GM12878 (cell line): ENCODE data around the gene FRAS1. TPM values are rescaled to one million over a fixed set of nuclear protein-coding genes. Genes with fewer than 3 reads are reported as not detected.
A peak's percentile ranks its signal among the peaks of the same experiment; 100 is the strongest.

Source experiments
- ATAC-seq: fragments of 200-7000 bp; cut with Tn5 transposase; 3 replicates; pipeline ENCODE4 v1.9.1; 2020; ENCODE audit warnings: mild to moderate bottlenecking, moderate library complexity
- BruUV-seq: library from RNA; stranded (reverse); fragments of 400-500 nt; replicated peaks from 2 replicates; lab custom pipeline; 2021; lab: Mats Ljungman, UMichigan
- CTCF ChIA-PET: fragments of 300-600 bp; sonication (Branson Sonifier 250); formaldehyde crosslinking; extraction: SDS; loops from one replicate; lab custom pipeline; 2021; ENCODE audit warnings: inconsistent platforms; lab: Yijun Ruan, JAX
- POLR2A ChIA-PET: fragments of 350-600 bp; formaldehyde crosslinking; extraction: SDS; loops from one replicate; lab custom pipeline; 2021; ENCODE audit warnings: inconsistent platforms; lab: Charles Lee
- RAD21 ChIA-PET: fragments of 300-600 bp; sonication (Branson Sonifier 250); formaldehyde crosslinking; loops from one replicate; lab custom pipeline; 2023; ENCODE audit warnings: antibody characterized with exemption; ENCODE audit not compliant: unreplicated experiment; lab: Charles Lee
- SMC1A ChIA-PET: fragments of 300-600 bp; sonication (Branson Sonifier 250); formaldehyde crosslinking; loops from one replicate; lab custom pipeline; 2023; ENCODE audit not compliant: unreplicated experiment, uncharacterized antibody; lab: Charles Lee
- DNase-seq: peaks from one replicate; pipeline ENCODE4 v3.0.0-alpha.2; 2011; ENCODE audit warnings: low read depth, low spot score
- FAIRE-seq: peaks from 3 replicates; lab custom pipeline; 2011; peaks lifted over from hg19 to GRCh38; lab: Jason Lieb, UNC
- H2AFZ ChIP-seq: 2 replicates; pipeline ENCODE4 v1.6.0; 2011; ENCODE audit warnings: low read depth, low read length, control low read depth; ENCODE audit not compliant: control insufficient read depth
- H3K27ac ChIP-seq: 2 replicates; pipeline ENCODE4 v1.5.1; 2011; ENCODE audit warnings: control low read depth; ENCODE audit not compliant: control insufficient read depth, insufficient read depth
- H3K27me3 ChIP-seq, 2 experiments: replicated peaks in 1 of 2; 2 replicates each; pipeline versions ENCODE4 v1.6.0 to v1.6.1; 2011; ENCODE audit warnings: low read length in 1 of 2; ENCODE audit not compliant: control insufficient read depth in 2 of 2, insufficient read depth in 2 of 2
- H3K36me3 ChIP-seq, 2 experiments: 2 replicates each; pipeline ENCODE4 v1.5.1; 2011; ENCODE audit warnings: low read length in 1 of 2; ENCODE audit not compliant: control insufficient read depth in 2 of 2, insufficient read depth in 2 of 2
- H3K4me1 ChIP-seq: 2 replicates; pipeline ENCODE4 v1.6.1; 2011; ENCODE audit warnings: mild to moderate bottlenecking, low read length, moderate library complexity, mixed read lengths; ENCODE audit not compliant: control insufficient read depth, insufficient read depth
- H3K4me2 ChIP-seq: 2 replicates; pipeline ENCODE4 v1.6.0; 2011; ENCODE audit warnings: control low read depth; ENCODE audit not compliant: control insufficient read depth, insufficient read depth
- H3K4me3 ChIP-seq: fragments of 200-600 bp; sonication (generic); 2 replicates; pipeline ENCODE4 v1.5.1; 2016
- H3K79me2 ChIP-seq: 2 replicates; pipeline ENCODE4 v1.6.0; 2011; ENCODE audit warnings: low read length; ENCODE audit not compliant: control insufficient read depth, insufficient read depth
- H3K9ac ChIP-seq: 2 replicates; pipeline ENCODE4 v1.8.0; 2011; ENCODE audit warnings: low read length, control low read depth, mixed read lengths; ENCODE audit not compliant: control insufficient read depth, insufficient read depth
- H3K9me3 ChIP-seq: replicated peaks from 3 replicates; pipeline ENCODE4 v1.5.1; 2011; ENCODE audit warnings: mild to moderate bottlenecking, low read length; ENCODE audit not compliant: control insufficient read depth, insufficient read depth
- H4K20me1 ChIP-seq: 2 replicates; pipeline ENCODE4 v1.6.0; 2011; ENCODE audit not compliant: control insufficient read depth, insufficient read depth
- DPF2 ChIP-seq: fragments of 450-650 bp; IDR thresholded peaks from 2 replicates; pipeline ENCODE4 v1.6.1; 2017; ENCODE audit warnings: mild to moderate bottlenecking
- FOXM1 ChIP-seq: IDR thresholded peaks from 2 replicates; pipeline ENCODE4 v1.6.1; 2012; ENCODE audit warnings: low read depth, mild to moderate bottlenecking, inconsistent platforms, low read length, moderate library complexity
- IKZF1 ChIP-seq: fragments of 450-650 bp; conservative IDR thresholded peaks from 2 replicates; pipeline ENCODE4 v1.6.1; 2017; ENCODE audit warnings: antibody characterized with exemption, mild to moderate bottlenecking
- IKZF2 ChIP-seq, 2 experiments: fragments of 450-650 bp; IDR thresholded peaks; 2 replicates each; pipeline ENCODE4 v1.6.1; 2017; ENCODE audit warnings: mild to moderate bottlenecking in 2 of 2, moderate library complexity in 2 of 2
- WGBS: methylation state at CpG from one replicate; pipeline ENCODE4 v1.1.6; 2016; ENCODE audit warnings: low lambda C conversion rate; ENCODE audit not compliant: insufficient replicate concordance, insufficient coverage; ENCODE audit errors: missing lambda C conversion rate; 5-methylcytosine and 5-hydroxymethylcytosine counted together
- in situ Hi-C: fragments of 300-500 bp; cut with MboI; formaldehyde crosslinking; loops from 9 replicates; pipeline ENCODE4 v1.14.3; 2018; ENCODE audit warnings: mixed read lengths
- intact Hi-C: fragments of 100-400 bp; cut with micrococcal nuclease; formaldehyde crosslinking; loops from one replicate; pipeline ENCODE4 v1.14.2; 2022; ENCODE audit not compliant: unreplicated experiment
- polyA plus RNA-seq, 11 experiments: library from polyadenylated mRNA; depleted of rRNA in 4 of 11; unstranded in 6 of 11; stranded (reverse) in 5 of 11; fragments of >200 nt; fragmentation: Nextera tagmentation in 4 of 11; fragmentation: Illumina TruSeq in 1 of 11; extraction: Ambion mirVana in 4 of 11; extraction: Trizol in 1 of 11; gene quantifications; 1 replicate in 1 of 11; 2 replicates in 10 of 11; pipeline versions ENCODE4 v1.2.1 to v1.2.3, GENCODE V29; 2011 to 2016; ENCODE audit warnings: inconsistent platforms in 2 of 11, missing spikeins in 2 of 11, low read depth in 1 of 11
- total RNA-seq, 4 experiments: library from RNA; depleted of rRNA in 3 of 4; stranded (reverse); fragments of >200 nt in 3 of 4; fragmentation: Illumina TruSeq in 1 of 4; extraction: Trizol in 1 of 4; gene quantifications; 2 replicates each; pipeline versions ENCODE4 v1.2.1 to v1.2.3, GENCODE V29; 2013 to 2021
- TF ChIP-seq, protein P1 (sequence below): fragments of 450-650 bp; IDR thresholded peaks from 2 replicates; pipeline ENCODE4 v1.6.1; 2017; ENCODE audit warnings: low read depth, mild to moderate bottlenecking, moderate library complexity

FRAS1 gene
- total and polyA plus RNA-seq, 10 of the 15 experiments (the other 5 are each of a cell fraction or from before 2014, with no cell fraction given), result 0.08 to 11.7 (median 0.20) TPM

DNA sequence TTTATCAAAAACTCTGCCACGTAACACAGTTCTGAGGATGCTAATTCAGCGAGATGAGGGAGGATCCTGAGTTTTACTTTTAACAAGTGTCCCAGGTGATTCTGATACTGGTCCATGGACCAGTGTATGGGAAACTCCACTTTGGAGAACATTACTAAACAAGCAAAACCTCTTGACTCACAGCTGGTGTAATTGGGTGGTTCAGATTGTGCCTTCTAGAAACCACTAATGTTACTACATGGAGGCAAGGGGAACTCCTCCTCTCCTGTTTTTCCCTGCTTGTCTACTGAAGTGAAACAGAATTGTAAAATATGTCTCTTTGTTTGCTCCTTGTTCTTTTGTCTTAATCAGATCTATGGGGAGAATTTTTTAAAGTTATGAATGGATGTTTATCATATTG, 62.6 kb downstream of the FRAS1 start:
- no peaks in the 10 kb centered on the region for H3K9me3 ChIP-seq
- ChIA-PET CTCF (interaction anchor here (1.4 kb wide), 1 partner anchor 25 kb away, joined by 3 read pairs; no protein-coding TSS in a partner anchor), RAD21 (interaction anchor here (1.1 to 1.8 kb wide), 2 partner anchors 11 to 61 kb away, joined by 4 to 8 read pairs; no protein-coding TSS in a partner anchor)
- WGBS, result 23% methylated on average over 2 of the region's 2 CpGs
- H3K36me3 ChIP-seq, result no peaks in the 10 kb centered on the region
- no peak for FAIRE-seq
- no peaks in the 10 kb centered on the region for H3K27me3 ChIP-seq
- ATAC-seq, result peak; percentile 59
- no peak overlapping the region for H3K4me2 ChIP-seq
- intact Hi-C loops, result no loop called here
- no peak overlapping the region for H3K4me3 ChIP-seq
- no peaks in the 10 kb centered on the region for H3K4me1 ChIP-seq
- TF ChIP-seq, protein P1, sequence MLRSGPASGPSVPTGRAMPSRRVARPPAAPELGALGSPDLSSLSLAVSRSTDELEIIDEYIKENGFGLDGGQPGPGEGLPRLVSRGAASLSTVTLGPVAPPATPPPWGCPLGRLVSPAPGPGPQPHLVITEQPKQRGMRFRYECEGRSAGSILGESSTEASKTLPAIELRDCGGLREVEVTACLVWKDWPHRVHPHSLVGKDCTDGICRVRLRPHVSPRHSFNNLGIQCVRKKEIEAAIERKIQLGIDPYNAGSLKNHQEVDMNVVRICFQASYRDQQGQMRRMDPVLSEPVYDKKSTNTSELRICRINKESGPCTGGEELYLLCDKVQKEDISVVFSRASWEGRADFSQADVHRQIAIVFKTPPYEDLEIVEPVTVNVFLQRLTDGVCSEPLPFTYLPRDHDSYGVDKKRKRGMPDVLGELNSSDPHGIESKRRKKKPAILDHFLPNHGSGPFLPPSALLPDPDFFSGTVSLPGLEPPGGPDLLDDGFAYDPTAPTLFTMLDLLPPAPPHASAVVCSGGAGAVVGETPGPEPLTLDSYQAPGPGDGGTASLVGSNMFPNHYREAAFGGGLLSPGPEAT, result peak; percentile 29; the same call in 1 of the 2 replicates
- TF ChIP-seq FOXM1 (no peak), DPF2 (0 out of 2 replicates have a peak, but pooled peaks have one; percentile 16), IKZF2 (IDR thresholded peaks at IDR 0.05) (peak; percentile 17 to 37; a peak in 2 of 4 replicates), IKZF1 (peak; percentile 48)
- TF ChIP-seq, all 136 proteins: peak for 4
- H4K20me1 ChIP-seq, result no peaks in the 10 kb centered on the region
- ChIA-PET POLR2A (no interaction called here), SMC1A (interaction anchor here (2.2 kb wide), 1 partner anchor 10 kb away, joined by 8 read pairs; no protein-coding TSS in a partner anchor)
- H3K9ac ChIP-seq, result no peak overlapping the region
- H3K79me2 ChIP-seq, result no peaks in the 10 kb centered on the region
- no peak overlapping the region for H3K27ac ChIP-seq
- H2AFZ ChIP-seq, result no peak overlapping the region
- BruUV-seq, result no TSS peak
- in situ Hi-C loops, result loop anchor here (10.0 kb wide), 1 partner anchor 65 kb away; no protein-coding TSS in a partner anchor
- no peak for DNase-seq
